Prostate gland (tissue), 2 donors: ENCODE data around the gene TRAP1.

Experiments
- POLR2A ChIP-seq: fragments of 450-650 bp; IDR thresholded peaks from one replicate; pipeline ENCODE4 v1.6.1; 2016; ENCODE audit warnings: antibody characterized with exemption, mild to moderate bottlenecking
- TF ChIP-seq, protein P1 (sequence below), 4 experiments: fragments of 200-600 bp in 2 of 4; fragments of 450-650 bp in 2 of 4; sonication (generic) in 2 of 4; IDR thresholded peaks; 1 replicate in 3 of 4; 2 replicates in 1 of 4; pipeline ENCODE4 v1.5.1; 2016 to 2019; ENCODE audit warnings: antibody characterized with exemption in 4 of 4, mild to moderate bottlenecking in 2 of 4, moderate library complexity in 2 of 4

DNA sequence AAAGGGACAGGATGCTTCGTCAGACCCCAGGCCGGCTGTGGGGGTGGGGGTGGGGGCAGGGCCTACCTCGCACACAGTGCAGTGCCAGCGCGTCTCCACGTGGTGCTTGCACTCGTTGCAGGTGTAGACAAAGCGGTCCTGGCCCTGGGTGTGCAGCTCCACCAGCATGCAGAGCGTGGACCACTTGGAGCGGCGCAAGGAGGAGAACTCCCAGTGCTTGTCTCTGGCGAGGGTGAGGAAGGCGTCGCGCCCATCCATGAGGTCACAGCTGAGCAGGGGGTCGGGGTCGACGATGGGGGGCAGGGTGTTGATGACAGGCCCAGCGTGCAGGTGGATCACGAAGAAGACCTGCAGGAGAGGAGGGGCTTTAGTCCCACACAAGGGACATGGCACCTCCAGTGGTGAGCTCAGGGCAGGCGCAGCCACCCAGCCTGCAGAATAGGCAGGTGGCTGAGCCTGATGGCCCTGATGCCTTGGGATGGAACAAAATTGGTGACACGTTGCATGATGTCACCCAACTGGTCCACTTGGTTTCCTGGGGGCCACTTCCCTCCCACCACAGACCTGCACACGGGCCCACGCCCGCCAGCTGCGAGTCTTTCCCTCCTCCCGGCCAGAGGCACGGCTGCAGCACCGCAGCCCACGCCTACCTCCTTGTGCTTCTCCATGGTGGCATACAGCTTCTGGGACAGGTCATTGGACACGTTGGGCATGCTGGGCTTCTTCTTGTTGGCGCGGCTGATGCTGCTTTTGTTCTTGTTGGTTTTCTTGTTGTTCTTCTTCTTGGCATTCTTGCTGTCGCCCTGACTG, 14.0 kb upstream of the TRAP1 start:
- TF ChIP-seq, protein P1, sequence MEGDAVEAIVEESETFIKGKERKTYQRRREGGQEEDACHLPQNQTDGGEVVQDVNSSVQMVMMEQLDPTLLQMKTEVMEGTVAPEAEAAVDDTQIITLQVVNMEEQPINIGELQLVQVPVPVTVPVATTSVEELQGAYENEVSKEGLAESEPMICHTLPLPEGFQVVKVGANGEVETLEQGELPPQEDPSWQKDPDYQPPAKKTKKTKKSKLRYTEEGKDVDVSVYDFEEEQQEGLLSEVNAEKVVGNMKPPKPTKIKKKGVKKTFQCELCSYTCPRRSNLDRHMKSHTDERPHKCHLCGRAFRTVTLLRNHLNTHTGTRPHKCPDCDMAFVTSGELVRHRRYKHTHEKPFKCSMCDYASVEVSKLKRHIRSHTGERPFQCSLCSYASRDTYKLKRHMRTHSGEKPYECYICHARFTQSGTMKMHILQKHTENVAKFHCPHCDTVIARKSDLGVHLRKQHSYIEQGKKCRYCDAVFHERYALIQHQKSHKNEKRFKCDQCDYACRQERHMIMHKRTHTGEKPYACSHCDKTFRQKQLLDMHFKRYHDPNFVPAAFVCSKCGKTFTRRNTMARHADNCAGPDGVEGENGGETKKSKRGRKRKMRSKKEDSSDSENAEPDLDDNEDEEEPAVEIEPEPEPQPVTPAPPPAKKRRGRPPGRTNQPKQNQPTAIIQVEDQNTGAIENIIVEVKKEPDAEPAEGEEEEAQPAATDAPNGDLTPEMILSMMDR (IDR thresholded peaks at IDR 0.05), result no peak
- no peak for TF ChIP-seq POLR2A
